ENCODE data around the gene DGKG.

- TF ChIP-seq POLR2AphosphoS5 (IDR thresholded peaks at IDR 0.05; ENCODE audit: low read depth, low read length) (no peak), TAF1 (IDR thresholded peaks at IDR 0.05; ENCODE audit: low read depth, low read length) (no peak), POLR2A (IDR thresholded peaks at IDR 0.05; ENCODE audit: low read depth, low read length) (no peak), SPI1 (IDR thresholded peaks at IDR 0.05; ENCODE audit: low read depth, low read length) (no peak)
Measured at GRCh38 chr3:186319945-186320344, 42.1 kb downstream of the DGKG start.
